GM12878 (cell line): ENCODE measurements around the gene NTF3. TPM values are rescaled to one million over a fixed set of nuclear protein-coding genes. Genes with fewer than 3 reads are reported as not detected.

Experiments
- ATAC-seq: fragments of 200-7000 bp; cut with Tn5 transposase; 3 replicates; pipeline ENCODE4 v1.9.1; 2020; ENCODE audit warnings: mild to moderate bottlenecking, moderate library complexity
- BruUV-seq: library from RNA; stranded (reverse); fragments of 400-500 nt; replicated peaks from 2 replicates; lab custom pipeline; 2021; lab: Mats Ljungman, UMichigan
- CTCF ChIA-PET: fragments of 300-600 bp; sonication (Branson Sonifier 250); formaldehyde crosslinking; extraction: SDS; loops from one replicate; lab custom pipeline; 2021; ENCODE audit warnings: inconsistent platforms; lab: Yijun Ruan, JAX
- POLR2A ChIA-PET: fragments of 350-600 bp; formaldehyde crosslinking; extraction: SDS; loops from one replicate; lab custom pipeline; 2021; ENCODE audit warnings: inconsistent platforms; lab: Charles Lee
- RAD21 ChIA-PET: fragments of 300-600 bp; sonication (Branson Sonifier 250); formaldehyde crosslinking; loops from one replicate; lab custom pipeline; 2023; ENCODE audit warnings: antibody characterized with exemption; ENCODE audit not compliant: unreplicated experiment; lab: Charles Lee
- SMC1A ChIA-PET: fragments of 300-600 bp; sonication (Branson Sonifier 250); formaldehyde crosslinking; loops from one replicate; lab custom pipeline; 2023; ENCODE audit not compliant: unreplicated experiment, uncharacterized antibody; lab: Charles Lee
- DNase-seq: peaks from one replicate; pipeline ENCODE4 v3.0.0-alpha.2; 2011; ENCODE audit warnings: low read depth, low spot score
- FAIRE-seq: peaks from 3 replicates; lab custom pipeline; 2011; peaks lifted over from hg19 to GRCh38; lab: Jason Lieb, UNC
- H2AFZ ChIP-seq: 2 replicates; pipeline ENCODE4 v1.6.0; 2011; ENCODE audit warnings: low read depth, low read length, control low read depth; ENCODE audit not compliant: control insufficient read depth
- H3K27ac ChIP-seq: 2 replicates; pipeline ENCODE4 v1.5.1; 2011; ENCODE audit warnings: control low read depth; ENCODE audit not compliant: control insufficient read depth, insufficient read depth
- H3K27me3 ChIP-seq, 2 experiments: replicated peaks in 1 of 2; 2 replicates each; pipeline versions ENCODE4 v1.6.0 to v1.6.1; 2011; ENCODE audit warnings: low read length in 1 of 2; ENCODE audit not compliant: control insufficient read depth in 2 of 2, insufficient read depth in 2 of 2
- H3K36me3 ChIP-seq, 2 experiments: 2 replicates each; pipeline ENCODE4 v1.5.1; 2011; ENCODE audit warnings: low read length in 1 of 2; ENCODE audit not compliant: control insufficient read depth in 2 of 2, insufficient read depth in 2 of 2
- H3K4me1 ChIP-seq: 2 replicates; pipeline ENCODE4 v1.6.1; 2011; ENCODE audit warnings: mild to moderate bottlenecking, low read length, moderate library complexity, mixed read lengths; ENCODE audit not compliant: control insufficient read depth, insufficient read depth
- H3K4me2 ChIP-seq: 2 replicates; pipeline ENCODE4 v1.6.0; 2011; ENCODE audit warnings: control low read depth; ENCODE audit not compliant: control insufficient read depth, insufficient read depth
- H3K4me3 ChIP-seq: fragments of 200-600 bp; sonication (generic); 2 replicates; pipeline ENCODE4 v1.5.1; 2016
- H3K79me2 ChIP-seq: 2 replicates; pipeline ENCODE4 v1.6.0; 2011; ENCODE audit warnings: low read length; ENCODE audit not compliant: control insufficient read depth, insufficient read depth
- H3K9ac ChIP-seq: 2 replicates; pipeline ENCODE4 v1.8.0; 2011; ENCODE audit warnings: low read length, control low read depth, mixed read lengths; ENCODE audit not compliant: control insufficient read depth, insufficient read depth
- H3K9me3 ChIP-seq: replicated peaks from 3 replicates; pipeline ENCODE4 v1.5.1; 2011; ENCODE audit warnings: mild to moderate bottlenecking, low read length; ENCODE audit not compliant: control insufficient read depth, insufficient read depth
- H4K20me1 ChIP-seq: 2 replicates; pipeline ENCODE4 v1.6.0; 2011; ENCODE audit not compliant: control insufficient read depth, insufficient read depth
- CTCF ChIP-seq, 3 experiments: IDR thresholded peaks in 2 of 3; conservative IDR thresholded peaks in 1 of 3; 2 replicates each; pipeline ENCODE4 v1.5.1; 2011; ENCODE audit warnings: low read depth in 3 of 3, low read length in 3 of 3, mild to moderate bottlenecking in 3 of 3, control low read depth in 2 of 3, moderate library complexity in 2 of 3, inconsistent platforms in 1 of 3, mixed read lengths in 1 of 3; ENCODE audit not compliant: control insufficient read depth in 2 of 3, insufficient read depth in 1 of 3; ENCODE audit errors: extremely low read depth in 1 of 3
- EP300 ChIP-seq, 2 experiments: fragments of 150-350 bp in 1 of 2; IDR thresholded peaks; 2 replicates each; pipeline ENCODE4 v1.6.1; 2011 to 2012; ENCODE audit warnings: low read depth in 2 of 2, low read length in 2 of 2, borderline replicate concordance in 1 of 2, improper control_type of control experiment in 1 of 2, inconsistent platforms in 1 of 2; ENCODE audit not compliant: control insufficient read depth in 1 of 2
- IKZF2 ChIP-seq, 2 experiments: fragments of 450-650 bp; IDR thresholded peaks; 2 replicates each; pipeline ENCODE4 v1.6.1; 2017; ENCODE audit warnings: mild to moderate bottlenecking in 2 of 2, moderate library complexity in 2 of 2
- KDM1A ChIP-seq: fragments of 200-600 bp; sonication (generic); IDR thresholded peaks from 2 replicates; pipeline ENCODE4 v1.6.1; 2016; ENCODE audit warnings: borderline replicate concordance
- NFIC ChIP-seq: IDR thresholded peaks from 2 replicates; pipeline ENCODE4 v1.6.1; 2012; ENCODE audit warnings: low read depth, mild to moderate bottlenecking, inconsistent platforms, low read length, moderate library complexity
- RAD21 ChIP-seq: IDR thresholded peaks from 2 replicates; pipeline ENCODE4 v1.6.1; 2011; ENCODE audit warnings: mild to moderate bottlenecking, low read depth, low read length, moderate library complexity; ENCODE audit not compliant: insufficient read depth
- RBBP5 ChIP-seq: fragments of 200-600 bp; sonication (generic); conservative IDR thresholded peaks from 2 replicates; pipeline ENCODE4 v1.6.1; 2016
- SMC3 ChIP-seq: IDR thresholded peaks from 2 replicates; pipeline ENCODE4 v1.6.1; 2011; ENCODE audit warnings: low read length, improper control_type of control experiment, borderline replicate concordance
- WGBS: methylation state at CpG from one replicate; pipeline ENCODE4 v1.1.6; 2016; ENCODE audit warnings: low lambda C conversion rate; ENCODE audit not compliant: insufficient replicate concordance, insufficient coverage; ENCODE audit errors: missing lambda C conversion rate; 5-methylcytosine and 5-hydroxymethylcytosine counted together
- in situ Hi-C: fragments of 300-500 bp; cut with MboI; formaldehyde crosslinking; loops from 9 replicates; pipeline ENCODE4 v1.14.3; 2018; ENCODE audit warnings: mixed read lengths
- intact Hi-C: fragments of 100-400 bp; cut with micrococcal nuclease; formaldehyde crosslinking; loops from one replicate; pipeline ENCODE4 v1.14.2; 2022; ENCODE audit not compliant: unreplicated experiment
- polyA plus RNA-seq, 11 experiments: library from polyadenylated mRNA; depleted of rRNA in 4 of 11; unstranded in 6 of 11; stranded (reverse) in 5 of 11; fragments of >200 nt; fragmentation: Nextera tagmentation in 4 of 11; fragmentation: Illumina TruSeq in 1 of 11; extraction: Ambion mirVana in 4 of 11; extraction: Trizol in 1 of 11; gene quantifications; 1 replicate in 1 of 11; 2 replicates in 10 of 11; pipeline versions ENCODE4 v1.2.1 to v1.2.3, GENCODE V29; 2011 to 2016; ENCODE audit warnings: inconsistent platforms in 2 of 11, missing spikeins in 2 of 11, low read depth in 1 of 11
- total RNA-seq, 4 experiments: library from RNA; depleted of rRNA in 3 of 4; stranded (reverse); fragments of >200 nt in 3 of 4; fragmentation: Illumina TruSeq in 1 of 4; extraction: Trizol in 1 of 4; gene quantifications; 2 replicates each; pipeline versions ENCODE4 v1.2.1 to v1.2.3, GENCODE V29; 2013 to 2021

The NTF3 gene
- total and polyA plus RNA-seq, 10 of the 15 experiments (the other 5 are each of a cell fraction or from before 2014, with no cell fraction given): 0.07 TPM; not detected in 9

GRCh38 chr12:5428332-5429221 lies 3.3 kb upstream of the NTF3 start:
- Histone ChIP-seq H2AFZ (no peak overlapping the region), H3K9me3 (no peaks in the 10 kb centered on the region), H3K4me1 (no peaks in the 10 kb centered on the region), H3K27me3 (peaks cover 0 to 7% of the 10 kb centered on the region in 2 experiments; a peak in 3 of 4 replicates), H3K27ac (no peak overlapping the region), H3K4me3 (no peak overlapping the region), H3K9ac (no peak overlapping the region), H4K20me1 (no peaks in the 10 kb centered on the region), H3K36me3 (no peaks in the 10 kb centered on the region), H3K79me2 (no peaks in the 10 kb centered on the region), H3K4me2 (no peak overlapping the region)
- ChIA-PET RAD21 (no interaction called here), CTCF (interaction anchor here (0.7 kb wide), 1 partner anchor 403 kb away, joined by 3 read pairs; no protein-coding TSS in a partner anchor), SMC1A (no interaction called here), POLR2A (no interaction called here)
- DNase-seq (no peak), ATAC-seq (no peak), FAIRE-seq (no peak)
- intact Hi-C loops: no loop called here
- TF ChIP-seq CTCF (IDR thresholded peaks at IDR 0.05 in 2 of 3, conservative IDR thresholded peaks at IDR 0.05 in 1 of 3; ENCODE audit: control insufficient read depth in 2 of 3, extremely low read depth in 1 of 3, insufficient read depth in 1 of 3, low read depth in 3 of 3, low read length in 3 of 3) (peak in 2 of 3 experiments; percentile 13 to 23; a peak in 2 of 6 replicates), KDM1A (no peak), RBBP5 (no peak), EP300 (IDR thresholded peaks at IDR 0.05; ENCODE audit: borderline replicate concordance in 1 of 2, control insufficient read depth in 1 of 2, low read depth in 2 of 2, low read length in 2 of 2) (no peak), IKZF2 (IDR thresholded peaks at IDR 0.05) (no peak), SMC3 (peak; percentile 21; the same call in 1 of the 2 replicates), RAD21 (peak; percentile 40), NFIC (no peak)
- 24% methylated on average over 14 of the region's 14 CpGs for WGBS
- in situ Hi-C loops: no loop called here
- no TSS peak for BruUV-seq
